Endothelial cell of hepatic sinusoid (primary cell): Measurements from ENCODE around the gene ENTPD1.

ENCODE experiments used
- in situ Hi-C: cut with HindIII; loops from 2 replicates; pipeline ENCODE4 v1.10.0; 2017; ENCODE audit warnings: low sequenced_read_pairs

The ENTPD1 gene

DNA sequence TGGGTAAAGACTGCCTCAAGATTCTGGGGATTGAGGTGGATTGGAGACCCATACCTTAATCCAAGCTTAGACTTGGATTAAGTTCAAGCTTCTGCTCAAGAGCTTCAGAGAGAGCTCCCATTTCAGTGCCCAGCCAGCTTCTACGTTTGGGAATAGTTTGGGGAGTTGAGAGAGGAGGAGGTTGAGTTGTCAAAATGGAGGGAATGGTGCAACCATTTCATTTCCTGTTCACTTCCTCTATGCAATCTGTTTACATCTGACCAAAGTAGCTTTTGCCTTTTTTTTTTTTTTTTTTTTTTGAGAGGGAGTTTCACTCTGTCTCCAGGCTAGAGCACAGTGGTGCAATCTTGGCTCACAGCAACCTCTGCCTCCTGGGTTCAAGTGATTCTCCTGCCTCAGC lies 65.8 kb downstream of the ENTPD1 start:
- in situ Hi-C loops: no loop called here

DNA sequence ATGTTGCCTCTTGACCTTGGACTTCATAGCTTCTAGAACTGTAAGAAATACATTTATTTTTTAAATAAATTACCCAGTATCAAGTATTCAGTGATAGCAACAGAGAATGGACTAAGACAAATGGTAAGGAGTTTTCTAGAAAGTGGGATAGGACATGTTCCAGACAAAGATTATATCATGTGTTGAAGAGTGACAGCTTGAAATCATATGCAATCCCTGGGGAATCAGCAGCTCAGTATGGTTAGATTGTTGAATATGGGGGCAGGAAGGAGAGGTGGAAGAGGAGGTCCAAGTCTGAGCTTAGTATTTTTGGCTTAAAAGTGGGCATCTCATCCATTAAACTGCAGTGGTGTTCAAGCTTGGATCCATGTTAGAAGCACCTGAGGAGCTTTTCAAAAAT lies 74.1 kb downstream of the ENTPD1 start:
- in situ Hi-C loops: no loop called here

DNA sequence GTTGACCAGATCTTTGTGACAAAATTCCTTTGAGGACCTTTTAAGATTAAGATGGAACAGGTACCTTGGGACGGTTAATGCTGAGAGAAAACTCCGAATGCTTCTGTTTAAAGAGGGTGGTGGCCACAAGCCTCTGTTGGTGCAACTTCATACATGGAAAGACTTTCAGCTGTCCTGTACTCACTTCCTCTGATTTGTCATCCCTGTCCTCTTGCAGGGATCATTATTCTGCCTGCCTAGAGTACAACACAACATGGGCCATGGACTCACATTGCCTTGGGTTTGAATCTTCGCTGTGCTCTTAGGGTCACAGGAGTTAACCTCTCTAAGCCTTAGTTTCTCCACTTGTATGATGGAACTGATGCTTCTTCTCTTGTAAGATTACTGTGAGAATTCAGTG lies 75.1 kb downstream of the ENTPD1 start:
- in situ Hi-C loops: no loop called here

DNA sequence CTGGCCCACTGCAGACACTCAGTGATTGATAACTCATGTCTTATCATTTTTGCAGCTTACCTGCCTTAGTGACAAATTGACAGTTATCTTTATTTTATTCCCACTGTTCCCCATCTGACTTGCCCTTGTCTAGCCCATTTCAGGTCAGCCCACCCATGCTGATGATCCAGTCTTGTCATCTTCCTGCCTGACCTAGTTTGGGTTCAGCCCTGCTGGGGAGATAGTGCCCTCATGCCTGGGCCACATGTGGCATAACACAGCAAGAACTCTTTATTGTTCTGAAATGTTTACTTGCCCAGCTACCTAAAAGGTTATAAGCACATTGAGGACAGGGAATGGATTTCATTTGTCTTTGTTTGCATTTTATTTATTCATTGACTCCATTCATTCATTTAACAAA lies 75.6 kb downstream of the ENTPD1 start:
- in situ Hi-C loops: no loop called here

DNA sequence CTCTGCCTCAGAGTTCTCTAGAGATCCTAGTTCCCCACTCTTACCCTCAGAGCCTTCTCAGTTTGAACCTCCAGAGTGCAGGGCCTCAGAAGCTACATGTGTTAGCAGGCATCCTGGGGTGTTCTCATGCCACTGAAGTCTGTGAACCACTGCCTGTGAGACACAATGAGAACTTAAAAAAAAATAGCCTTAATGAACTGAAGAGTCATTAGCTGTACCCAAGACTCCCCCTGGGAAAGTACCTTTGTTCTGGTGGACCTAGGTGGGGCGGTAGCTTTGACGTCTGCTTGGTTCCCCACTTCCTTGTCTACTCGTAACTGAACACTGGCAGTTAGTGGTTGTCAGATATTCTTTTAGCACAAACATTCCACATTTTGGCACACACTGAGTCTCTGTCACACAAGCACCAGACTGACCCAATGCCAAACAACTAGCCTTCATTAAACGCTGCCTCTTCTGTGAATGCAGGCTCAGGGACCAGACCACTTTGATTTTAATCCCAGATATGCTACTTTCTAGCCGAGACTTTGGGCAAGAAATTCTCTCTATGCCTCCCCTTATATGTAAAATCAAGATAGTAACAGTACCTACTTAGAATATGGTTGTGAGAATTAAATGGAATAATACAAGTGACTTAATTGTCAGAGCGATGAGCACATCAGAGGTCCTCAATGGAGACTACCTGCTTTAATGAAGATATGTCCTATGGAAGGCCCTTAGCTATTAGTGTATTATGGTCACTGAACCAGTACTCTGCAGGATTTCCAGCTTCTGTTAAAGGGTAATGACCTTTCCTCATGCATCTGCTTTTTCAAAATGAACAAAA lies 76.5 kb downstream of the ENTPD1 start:
- in situ Hi-C loops: no loop called here

DNA sequence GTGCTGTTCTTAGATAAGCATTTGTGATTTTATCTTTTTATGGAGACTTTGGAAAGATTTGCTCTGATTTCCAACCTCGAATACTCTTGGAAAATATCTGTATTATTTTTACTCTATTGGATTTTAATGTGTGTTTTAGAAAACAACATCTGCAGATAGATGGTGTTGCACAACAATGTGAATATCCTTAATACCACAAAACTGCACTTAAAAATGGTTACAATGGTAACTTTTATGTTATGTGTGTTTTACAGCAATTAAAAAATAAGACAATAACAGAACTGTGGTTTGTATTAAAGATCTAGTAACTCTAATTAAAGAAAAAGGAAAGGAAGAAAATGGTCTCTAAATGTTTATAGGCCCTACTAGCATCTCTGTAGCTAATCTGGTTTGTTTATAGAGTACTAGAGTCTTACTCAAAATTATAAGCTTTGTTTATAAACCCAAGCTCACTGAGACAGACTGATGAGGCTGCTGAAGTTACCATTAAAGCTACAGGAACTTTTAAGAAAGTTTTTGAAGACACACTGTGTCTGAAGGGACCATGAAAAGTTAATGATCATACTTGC lies 77.2 kb downstream of the ENTPD1 start:
- in situ Hi-C loops: no loop called here

DNA sequence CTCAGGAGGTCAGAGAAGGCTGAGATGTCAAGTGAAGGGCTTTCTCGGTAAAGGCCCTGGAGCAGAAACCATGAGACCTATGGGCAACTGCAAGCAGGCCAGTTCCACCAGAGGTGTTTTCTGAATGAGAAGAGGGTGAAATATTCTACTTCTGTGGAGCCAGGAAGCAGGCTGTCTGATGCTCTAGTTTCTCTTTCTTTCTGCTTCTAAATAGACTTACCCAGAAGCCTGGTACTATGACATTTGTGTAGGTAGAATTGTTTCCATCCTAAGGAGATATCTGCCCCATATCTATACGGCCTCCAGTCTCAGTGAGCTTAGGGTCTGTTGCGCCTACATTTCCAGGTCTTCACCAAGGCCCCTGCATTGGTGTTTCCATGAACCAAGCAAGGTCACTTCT lies 78.4 kb downstream of the ENTPD1 start:
- in situ Hi-C loops: no loop called here

DNA sequence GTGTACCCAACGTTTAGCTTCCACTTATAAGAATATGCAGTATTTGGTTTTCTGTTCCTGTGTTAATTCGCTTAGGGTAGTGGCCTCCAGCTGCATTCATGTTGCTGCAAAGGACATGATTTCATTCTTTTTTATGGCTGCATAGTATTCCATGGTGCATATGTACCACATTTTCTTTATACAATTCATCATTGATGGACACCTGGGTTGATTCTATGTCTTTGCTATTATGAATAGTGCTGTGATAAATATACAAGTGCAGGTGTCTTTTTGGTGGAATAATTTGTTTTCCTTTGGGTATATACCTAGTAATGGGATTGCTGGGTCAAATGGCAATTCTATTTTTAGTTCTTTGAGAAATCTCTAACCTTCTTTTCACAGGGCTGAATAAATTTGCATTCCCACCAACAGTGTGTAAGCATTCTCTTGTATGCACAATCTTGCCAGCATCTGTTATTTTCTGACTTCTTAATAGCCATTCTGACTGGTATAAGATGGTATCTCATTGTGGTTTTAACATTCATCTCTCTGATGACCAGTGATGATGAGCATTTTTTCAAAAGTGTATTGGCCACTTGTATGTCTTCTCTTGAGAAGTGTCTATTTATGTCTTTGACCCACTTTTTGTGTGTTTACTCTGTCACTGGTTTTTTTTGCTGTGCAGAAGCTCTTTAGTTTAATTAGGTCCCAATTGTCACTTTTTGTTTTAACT lies 79.3 kb downstream of the ENTPD1 start:
- in situ Hi-C loops: loop anchor here (5.0 kb wide), 1 partner anchor 48 kb away; no protein-coding TSS in a partner anchor

DNA sequence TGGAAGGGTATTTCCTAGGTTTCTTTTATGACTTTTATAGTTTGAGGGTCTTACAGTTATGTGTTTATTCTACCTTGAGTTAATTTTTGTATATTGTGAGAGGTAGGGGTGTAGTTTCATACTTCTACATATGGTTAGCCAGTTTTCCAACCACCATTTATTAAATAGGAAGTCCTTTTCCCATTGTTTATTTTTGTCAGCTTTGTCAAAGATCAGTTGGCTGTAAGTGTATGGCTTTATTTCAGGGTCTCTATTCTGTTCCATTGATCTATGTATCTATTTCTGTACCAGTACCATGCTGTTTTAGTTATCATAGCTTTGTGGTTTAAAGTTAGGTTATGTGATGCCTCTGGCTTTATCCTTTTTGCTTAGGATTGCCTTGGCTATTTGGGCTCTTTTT lies 79.9 kb downstream of the ENTPD1 start:
- in situ Hi-C loops: loop anchor here (5.0 kb wide), 1 partner anchor 49 kb away; no protein-coding TSS in a partner anchor

DNA sequence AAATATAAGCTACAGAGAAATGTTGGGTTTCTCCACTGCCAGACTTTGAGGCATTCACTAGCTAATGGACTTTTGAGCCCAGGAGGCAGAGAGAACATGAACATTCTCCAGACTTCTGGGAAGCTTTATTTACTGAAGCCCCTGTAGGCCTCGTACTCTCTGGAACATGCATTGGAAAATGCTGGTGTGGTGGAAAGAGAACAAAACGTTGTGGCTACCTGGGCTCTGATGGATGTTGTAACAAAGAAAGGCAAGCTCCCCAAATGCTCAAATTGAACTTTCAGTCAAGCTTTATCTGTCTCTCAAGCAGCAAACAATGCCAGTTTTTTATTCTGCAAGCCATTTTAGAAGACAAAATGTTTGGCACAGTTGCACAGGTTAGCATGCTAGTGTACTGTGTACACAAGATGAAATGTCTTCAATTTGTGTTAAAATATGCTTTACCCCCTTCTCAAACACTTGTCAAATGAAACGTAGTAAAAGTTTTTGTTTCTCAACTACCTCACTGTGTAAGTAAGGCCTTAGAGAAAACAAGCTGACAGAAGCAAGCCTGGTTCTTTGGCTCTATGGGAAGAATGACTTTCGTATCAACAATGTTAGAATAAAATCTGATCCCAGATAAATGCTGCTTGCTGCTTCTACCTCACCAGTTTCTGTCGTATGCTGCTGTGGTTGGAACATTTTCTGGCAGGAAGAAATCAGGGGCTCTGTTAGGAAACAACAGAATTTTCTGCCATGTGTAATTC lies 80.8 kb downstream of the ENTPD1 start:
- in situ Hi-C loops: loop anchor here (5.0 kb wide), 1 partner anchor 49 kb away; no protein-coding TSS in a partner anchor

DNA sequence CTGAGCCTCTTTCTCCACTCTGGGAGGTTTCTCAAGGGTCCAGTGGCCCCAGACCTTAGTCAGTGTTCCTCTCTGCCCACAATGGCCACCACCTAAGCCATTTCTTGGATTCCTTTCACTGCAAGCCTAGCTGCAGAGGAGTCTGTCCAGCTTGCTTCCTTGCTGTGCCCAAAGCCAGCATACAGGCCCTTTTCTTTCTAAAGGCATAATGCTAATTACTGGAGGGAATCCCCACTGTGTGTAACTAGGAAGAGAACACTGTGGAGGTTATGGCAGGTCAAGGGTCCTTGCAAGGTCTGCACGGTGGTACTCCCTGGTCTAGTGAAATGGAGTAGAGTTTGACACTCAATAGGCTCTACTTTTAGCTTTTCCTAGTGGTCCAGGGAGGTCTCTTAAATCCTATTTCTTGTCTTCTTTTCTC lies 81.4 kb downstream of the ENTPD1 start:
- in situ Hi-C loops: loop anchor here (5.0 kb wide), 1 partner anchor 50 kb away; no protein-coding TSS in a partner anchor

DNA sequence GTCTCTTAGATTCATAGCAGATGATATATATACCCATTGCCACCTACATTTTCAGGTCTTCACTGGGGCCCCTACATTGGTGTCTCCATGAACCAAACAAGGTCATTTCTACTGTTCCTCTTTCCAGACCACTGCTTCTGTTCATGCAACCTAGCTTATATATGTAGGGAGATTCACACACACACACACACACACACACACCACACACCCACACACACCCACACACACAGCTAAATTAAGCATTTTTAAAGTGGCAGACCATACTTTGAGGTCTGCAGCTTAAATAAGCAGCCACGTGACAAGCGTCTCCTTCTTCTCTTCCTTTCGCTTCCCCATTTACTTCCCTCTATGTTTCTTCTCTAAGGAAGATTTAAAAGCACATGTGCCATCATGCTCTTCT lies 81.8 kb downstream of the ENTPD1 start:
- in situ Hi-C loops: loop anchor here (5.0 kb wide), 1 partner anchor 50 kb away; no protein-coding TSS in a partner anchor

DNA sequence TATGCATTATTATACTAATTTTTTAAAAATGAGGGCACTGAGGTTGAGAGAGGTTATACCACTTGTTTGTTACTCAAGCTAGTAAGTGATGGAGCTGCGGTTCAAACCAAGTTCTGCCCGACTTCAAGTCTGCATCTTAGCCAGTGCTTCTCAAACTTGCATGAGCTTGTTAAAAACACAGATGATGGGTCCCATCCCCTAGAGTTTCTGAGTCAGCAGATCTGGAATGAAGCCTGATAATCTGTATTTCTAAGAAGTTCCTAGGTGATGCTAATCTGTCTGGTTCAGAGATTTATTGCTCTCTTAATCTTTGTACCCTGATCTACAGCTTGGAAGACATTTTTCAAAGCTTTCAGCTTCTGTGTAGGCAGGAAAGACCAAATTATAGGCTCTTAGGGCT lies 84.2 kb downstream of the ENTPD1 start:
- in situ Hi-C loops: no loop called here

DNA sequence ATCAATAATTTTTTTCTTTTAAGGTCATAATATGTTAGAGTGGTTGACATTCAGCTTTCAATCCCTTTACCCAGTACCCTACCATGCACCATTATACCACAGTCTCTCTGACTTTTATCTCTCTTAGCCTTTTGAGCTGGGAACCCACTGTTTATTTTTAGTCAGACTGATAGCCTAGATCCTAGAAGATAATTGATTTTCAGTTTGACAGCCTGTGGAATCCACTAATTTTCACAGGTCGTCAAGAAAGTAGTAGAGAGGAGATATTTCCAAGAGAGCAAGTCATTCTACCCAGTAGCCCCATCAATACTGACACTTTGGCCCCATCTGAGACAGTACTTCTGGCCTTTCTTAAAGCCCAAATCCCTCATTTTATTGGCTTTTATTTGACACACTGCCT lies 84.7 kb downstream of the ENTPD1 start:
- in situ Hi-C loops: no loop called here

DNA sequence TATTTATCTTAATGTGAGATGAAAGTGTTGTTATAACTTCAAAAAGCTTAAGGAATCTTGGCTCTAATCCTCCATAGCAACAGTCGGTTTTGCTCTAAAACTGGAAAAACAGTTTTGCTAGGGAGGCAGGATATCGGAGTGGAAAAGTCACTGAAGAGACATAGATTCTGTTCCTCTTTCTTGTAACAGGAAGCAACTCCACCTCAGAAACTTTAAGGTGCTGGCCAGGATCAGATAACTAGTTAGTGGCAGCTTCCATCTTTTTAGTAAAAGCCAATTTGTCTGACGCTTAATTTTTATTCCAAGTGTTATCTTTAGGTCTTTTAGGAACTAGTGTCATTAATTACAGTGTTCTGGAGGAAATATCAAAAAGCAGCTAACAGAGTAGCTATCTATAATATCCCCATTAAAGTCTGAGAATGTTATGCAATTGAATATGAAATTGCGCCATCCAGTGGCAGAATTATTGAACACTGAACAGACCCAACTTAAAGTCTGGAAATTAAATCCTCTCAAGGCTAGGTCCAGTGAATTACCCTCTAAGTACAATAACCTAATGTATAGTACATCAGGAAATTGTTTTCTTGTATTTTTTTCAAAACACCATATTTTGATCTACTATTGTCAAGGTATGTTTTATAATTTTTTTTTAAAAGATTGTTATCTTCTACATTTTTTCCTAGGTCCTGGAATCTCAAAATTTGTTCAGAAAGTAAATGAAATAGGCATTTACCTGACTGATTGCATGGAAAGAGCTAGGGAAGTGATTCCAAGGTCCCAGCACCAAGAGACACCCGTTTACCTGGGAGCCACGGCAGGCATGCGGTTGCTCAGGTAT lies 85.9 kb downstream of the ENTPD1 start:
- in situ Hi-C loops: no loop called here

DNA sequence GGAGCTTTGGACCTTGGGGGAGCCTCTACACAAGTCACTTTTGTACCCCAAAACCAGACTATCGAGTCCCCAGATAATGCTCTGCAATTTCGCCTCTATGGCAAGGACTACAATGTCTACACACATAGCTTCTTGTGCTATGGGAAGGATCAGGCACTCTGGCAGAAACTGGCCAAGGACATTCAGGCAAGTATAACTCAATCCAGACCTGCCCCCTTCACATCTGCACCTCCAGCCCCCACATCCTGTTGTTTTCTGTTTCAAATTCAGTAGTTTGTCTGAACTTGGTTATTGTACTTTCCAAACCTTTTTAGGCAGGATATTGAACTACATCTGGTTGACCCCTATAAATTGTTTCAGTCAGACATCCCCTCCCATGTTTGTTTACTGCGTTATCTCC lies 89.4 kb downstream of the ENTPD1 start:
- in situ Hi-C loops: no loop called here

DNA sequence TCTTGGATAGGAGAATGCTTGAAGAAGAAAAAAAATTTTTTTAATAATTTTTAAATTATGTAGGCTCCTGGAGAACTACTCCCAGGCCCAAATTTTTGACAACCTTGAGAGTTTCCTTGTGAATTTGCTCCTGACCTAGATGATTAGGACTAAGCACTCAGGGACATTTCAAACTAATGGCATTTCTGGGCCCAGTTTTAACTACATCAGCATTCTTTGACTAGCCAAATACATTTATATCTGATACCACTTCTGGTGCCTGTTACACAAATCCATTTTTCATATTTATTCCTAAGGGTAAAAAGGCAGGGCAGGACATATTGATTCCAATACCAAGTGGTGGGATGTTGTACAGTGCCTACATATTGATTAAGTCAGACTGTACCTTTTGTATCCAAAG lies 91.0 kb downstream of the ENTPD1 start:
- in situ Hi-C loops: no loop called here

DNA sequence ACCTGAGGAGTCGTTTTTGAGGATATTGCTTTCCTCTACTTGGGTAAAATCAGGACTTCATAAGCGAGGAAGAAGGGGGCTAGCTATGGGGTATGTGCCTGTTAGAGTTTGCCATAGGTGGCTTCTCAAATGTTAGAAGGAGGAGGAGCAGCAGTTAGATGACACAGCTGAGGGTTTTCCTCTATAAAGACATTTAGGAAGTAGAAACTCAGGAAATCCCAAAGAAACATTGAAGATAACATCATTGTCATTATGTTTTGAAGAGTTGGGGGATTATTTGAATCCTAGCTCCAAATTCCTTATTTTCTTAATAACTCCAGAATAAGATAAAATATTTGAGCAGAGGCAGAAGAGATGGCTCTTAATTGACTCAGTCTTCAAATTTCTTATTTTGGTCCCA lies 92.9 kb downstream of the ENTPD1 start:
- in situ Hi-C loops: no loop called here

DNA sequence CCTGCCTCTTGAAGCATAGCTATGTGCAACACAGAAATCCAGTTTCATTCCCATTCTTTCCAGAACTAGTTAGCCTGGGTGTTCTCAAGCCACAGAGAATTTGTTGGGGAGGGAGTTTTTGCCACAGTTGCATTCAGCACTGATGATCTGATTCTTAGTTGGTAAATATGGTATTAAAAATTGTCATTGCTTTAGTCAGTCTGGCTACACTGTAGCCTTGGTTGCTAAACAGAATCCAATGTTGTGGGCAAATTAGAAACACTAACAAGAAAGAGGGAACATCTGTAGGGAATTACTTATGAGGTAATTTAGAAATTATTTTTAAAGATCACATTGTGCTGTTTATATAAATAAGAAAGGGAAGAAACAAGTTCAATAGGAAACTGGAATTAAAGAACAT lies 94.8 kb downstream of the ENTPD1 start:
- in situ Hi-C loops: no loop called here
